GM15510 (cell line): Measurements from ENCODE around the gene KCNJ13.

Source experiments
- POLR2A ChIP-seq: IDR thresholded peaks from 3 replicates; pipeline ENCODE4 v1.6.1; 2011; ENCODE audit warnings: borderline replicate concordance; ENCODE audit not compliant: insufficient read length; ENCODE audit errors: extremely low read depth

Gene KCNJ13

DNA sequence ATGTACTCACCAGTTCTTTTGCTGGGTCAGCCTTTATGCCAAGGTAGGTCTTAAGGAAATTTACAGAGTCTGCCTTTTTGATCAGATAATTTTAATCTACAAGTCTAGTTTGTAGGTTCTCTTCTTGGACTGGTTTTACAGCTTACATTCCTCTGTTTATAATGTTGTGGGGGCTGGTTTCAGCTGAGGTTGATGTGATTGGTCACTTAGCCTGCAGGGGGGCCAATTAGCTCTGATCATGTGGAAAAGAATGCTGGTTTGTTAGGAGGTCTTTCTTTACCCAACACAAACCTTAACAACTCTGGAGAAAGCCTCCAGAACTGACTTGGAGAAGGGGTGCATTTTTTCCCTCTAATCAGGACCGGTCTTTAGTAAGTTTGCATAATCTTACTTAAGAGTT is at the start of gene KCNJ13:
KCNJ13 (minus strand) TSS at position 131 of the 400 bp plus-strand sequence. CDS start 5,203 bp downstream, outside the sequence.
- no peak for TF ChIP-seq POLR2A

DNA sequence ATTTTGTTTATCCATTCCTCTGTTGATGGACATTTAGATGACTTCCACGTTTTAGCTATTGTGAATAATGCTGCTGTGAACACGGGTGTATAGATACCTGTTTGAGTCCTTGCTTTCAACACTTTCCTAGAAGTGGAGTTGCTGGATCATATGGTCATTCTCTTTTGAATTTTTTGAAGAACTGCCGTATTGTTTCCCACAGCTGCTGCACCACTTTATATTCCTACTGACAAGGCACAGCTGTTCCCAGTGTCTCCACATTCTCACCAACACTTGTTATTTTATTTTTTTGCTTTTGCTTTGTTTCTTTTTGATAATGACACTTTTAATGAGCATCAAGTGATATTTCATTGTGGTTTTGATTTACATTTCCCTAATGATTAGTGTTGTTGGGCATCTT is 41.4 kb upstream of the KCNJ13 start:
- TF ChIP-seq POLR2A = no peak

DNA sequence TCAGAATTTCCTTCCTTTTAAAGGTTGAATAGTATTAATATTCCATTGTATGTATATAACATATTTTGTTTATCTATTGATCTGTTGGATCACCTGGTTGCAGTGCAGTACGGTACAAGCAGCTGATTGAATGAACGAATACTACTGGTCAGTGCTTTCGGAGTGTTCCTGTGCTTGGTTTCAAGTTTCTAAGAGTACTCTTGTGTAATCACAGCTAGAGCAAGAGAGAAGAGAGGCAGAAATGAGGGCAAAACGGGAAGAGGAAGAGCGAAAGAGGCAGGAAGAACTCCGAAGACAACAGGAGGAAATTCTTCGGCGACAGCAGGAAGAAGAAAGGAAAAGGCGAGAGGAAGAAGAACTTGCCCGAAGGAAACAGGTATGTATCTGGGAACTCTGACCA is 40.3 kb upstream of the KCNJ13 start:
- no peak for TF ChIP-seq POLR2A

DNA sequence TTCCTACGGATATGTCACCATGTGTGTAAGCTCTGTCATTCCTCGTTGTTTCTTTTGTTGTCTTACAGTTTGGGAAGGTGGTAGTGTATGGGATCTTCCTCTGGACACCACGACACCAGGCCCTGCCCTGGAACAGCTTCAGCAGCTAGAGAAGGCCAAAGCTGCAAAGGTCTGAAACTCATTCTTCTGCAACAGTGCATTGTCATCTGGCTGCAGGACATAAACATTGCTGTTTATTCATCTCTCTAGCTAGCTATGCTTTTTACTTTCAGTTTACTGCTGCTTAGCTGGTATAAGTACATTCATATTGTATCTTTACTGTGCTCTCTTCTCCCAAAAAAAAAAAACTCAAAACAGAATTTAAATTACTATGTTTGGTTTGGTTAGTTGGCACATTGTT is 39.2 kb upstream of the KCNJ13 start:
- TF ChIP-seq POLR2A = no peak

DNA sequence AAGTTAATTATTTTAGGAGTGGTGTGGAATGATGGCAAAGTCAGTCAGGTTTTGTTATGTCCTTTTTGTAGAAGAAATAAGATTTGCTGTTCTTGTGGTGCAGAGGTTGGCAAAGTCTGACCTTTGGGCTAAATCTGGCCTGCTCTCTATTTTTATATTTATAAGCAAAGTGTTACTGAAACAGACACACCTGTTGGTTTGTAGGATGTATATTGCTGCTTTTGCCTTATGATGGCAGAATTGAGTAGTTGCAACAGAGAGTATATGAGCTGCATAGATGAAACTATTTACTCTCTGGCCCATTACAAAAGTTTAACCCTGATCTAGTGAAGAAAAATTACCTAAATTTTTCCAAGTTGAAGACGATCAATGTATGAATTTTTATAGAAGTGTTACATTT is 34.1 kb upstream of the KCNJ13 start:
- TF ChIP-seq POLR2A = no peak

DNA sequence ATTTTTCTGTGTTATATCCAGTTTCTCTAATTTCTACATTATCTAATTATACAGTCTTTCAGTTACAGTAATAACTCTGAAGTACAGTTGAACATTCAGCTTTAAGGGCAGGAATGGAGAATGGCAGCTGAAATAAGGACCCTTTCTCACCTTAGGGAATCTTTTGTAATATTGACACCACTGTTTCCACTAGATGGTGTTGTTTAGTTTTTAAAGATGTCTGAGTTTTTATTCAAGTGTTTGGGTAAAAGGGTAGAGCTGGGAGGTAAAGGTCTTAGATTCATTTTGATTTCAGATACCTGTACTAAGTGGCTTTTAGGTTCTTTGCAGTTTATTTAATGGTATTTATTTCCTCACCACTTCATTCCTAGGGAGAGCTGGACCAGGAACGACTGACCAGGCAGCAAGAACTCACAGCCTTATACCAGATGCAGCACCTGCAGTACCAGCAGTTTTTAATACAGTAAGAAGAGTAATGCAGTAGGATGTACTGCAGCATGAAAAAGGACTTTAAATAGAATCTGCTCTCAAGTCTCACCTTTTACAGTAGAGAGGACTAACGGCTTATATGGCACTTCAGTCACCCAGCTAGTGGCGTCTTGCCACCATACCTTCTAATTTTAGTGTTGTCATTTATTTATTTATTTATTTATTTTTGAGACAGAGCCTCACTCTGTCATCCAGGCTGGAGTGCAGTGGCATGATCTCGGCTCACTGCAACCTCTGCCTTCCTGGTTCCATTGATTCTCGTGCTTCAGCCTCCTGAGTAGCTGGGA is 33.2 kb upstream of the KCNJ13 start:
- TF ChIP-seq POLR2A = no peak

DNA sequence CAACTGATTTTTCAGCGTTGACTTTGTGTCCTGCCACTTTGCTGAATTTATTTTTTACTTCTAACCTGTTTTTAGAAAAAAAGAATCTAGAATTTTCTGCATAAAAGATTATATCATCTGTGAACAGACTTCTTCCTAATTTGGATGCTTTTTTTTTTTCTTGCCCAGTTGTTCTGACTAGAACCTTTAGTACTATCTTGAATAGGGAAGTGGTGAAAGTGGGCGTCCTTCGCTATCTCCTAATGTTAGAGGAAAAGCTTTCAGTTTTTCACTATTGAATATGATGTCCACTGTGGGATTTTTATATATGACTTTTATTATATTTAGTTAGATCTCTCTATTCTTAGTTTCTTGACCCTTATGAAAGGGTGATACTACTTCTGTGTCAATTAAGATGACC is 25.7 kb upstream of the KCNJ13 start:
- no peak for TF ChIP-seq POLR2A

DNA sequence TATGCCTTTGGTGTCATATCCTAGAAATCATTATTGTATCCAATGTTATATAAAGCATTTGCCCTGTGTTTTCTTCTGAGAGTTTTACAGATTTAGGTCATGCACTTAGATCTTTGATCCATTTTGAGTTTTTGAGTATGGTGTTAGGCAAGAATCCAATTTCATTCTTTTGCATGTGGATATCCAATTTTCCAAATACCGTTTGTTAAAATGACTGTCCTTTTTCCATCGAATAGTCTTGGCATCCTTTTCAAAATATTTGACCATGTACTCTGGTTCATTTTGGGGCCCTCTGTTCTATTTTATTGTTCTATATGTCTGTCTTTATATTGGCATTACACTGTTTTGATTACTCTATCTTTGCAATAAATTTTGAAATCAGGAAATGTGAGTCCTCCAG is 23.8 kb upstream of the KCNJ13 start:
- no peak for TF ChIP-seq POLR2A

DNA sequence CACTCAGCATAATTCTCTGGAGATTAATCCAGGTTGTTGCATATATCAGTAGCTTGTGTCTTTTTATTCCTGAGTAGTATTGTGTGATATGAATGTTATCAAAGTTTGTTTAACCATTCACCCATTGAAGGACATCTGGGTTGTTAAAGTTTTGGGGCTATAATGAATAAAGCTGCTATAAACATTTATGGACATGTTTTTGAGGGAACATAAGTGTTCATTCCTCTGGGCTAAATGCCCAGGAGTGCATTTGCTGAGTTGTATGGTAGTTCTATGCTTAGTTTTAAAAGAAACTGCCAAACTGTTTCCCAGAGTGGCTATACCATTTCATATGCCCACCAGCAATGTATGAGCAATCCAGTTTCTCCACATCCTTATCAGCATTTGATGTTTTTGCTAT is 21.8 kb upstream of the KCNJ13 start:
- TF ChIP-seq POLR2A = no peak

DNA sequence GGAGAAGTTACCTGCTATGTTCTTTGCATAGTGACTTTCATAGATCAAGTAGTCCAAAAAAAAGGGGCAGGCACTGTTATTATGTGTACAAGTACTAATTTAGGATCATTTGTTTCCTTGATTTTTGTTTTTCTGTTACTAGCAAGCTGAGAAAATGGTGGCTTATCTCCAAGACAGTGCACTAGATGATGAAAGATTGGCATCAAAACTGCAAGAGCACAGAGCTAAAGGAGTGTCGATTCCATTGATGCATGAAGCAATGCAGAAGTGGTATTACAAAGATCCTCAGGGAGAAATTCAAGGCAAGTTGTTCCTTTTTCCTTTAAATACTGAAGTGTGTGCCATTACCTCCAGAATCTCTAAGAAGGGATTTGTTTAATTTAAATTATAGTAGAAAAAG is 19.6 kb upstream of the KCNJ13 start:
- TF ChIP-seq POLR2A = no peak

DNA sequence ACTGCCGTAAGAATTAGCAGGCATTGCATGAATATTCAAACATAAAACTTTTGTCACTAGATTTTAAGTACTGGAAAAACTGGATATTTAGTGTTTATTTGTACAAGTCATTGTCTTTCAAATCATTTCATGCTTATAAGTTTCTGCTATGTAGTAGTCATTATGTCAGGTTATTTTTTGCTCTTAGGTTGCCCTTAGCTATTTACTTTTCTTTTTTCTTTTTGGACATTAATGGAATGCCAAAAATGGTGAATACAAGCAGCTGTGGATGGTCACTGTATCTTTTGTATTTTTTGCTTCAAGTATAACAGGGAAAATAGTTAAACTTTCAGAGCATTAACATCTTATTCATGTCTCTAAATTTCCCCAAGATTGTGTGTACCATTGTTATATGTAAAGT is 18.6 kb upstream of the KCNJ13 start:
- TF ChIP-seq POLR2A = no peak

DNA sequence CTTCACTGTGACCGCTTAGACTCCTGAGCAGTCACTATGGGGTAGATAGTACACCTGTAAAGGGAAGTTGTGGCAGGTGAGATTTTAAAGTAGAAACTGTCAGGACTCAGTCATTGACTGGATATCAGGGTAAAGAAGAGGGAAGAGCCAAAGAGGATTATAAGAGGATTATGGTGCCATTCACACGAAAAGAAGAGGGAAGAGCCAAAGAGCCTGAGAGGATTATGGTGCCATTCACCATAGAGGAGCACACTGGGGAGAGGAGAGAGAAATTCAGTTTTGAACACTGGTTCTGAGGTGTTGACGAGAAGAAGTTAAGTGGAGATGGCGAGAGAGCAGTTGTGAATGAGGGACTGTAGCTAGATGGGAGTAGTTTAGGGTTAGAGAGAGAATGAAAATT is 16.9 kb upstream of the KCNJ13 start:
- TF ChIP-seq POLR2A = no peak

DNA sequence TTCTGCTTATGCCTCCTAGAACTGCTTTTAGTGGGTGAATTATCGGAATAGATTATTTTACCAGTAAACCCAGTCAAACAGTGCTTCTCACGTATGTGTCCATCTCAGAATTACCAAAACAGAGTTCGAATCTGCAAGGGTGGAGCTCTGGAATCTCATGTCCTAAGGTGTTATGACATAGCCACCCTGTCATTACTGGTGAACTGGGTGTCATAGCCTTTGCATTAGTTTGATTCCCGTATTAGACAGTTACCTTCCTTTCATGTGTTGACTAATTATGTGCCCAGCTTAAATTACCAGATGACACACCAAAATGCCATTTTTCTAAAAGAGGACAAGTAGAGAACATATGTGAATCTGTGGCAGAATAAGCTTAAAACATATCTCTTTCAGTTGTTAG is 15.2 kb upstream of the KCNJ13 start:
- no peak for TF ChIP-seq POLR2A

DNA sequence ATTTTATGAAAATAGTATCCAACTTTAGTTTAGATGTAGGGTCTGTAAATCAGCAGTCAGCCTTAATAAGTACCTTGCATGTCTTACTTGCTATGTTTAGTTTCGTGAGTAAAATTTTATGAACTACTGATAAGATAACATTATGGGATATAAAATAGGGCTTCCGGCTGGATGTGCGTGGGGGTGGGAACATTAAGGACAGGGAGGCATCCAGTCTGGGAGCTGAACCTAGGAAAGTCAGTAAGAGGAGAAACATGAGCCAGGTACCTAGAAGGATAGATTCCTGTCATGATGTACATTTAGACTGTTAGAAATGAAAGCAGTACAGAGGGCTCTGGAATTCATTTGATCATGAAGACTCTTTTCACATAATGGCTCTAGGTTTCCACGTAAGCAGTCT is 12.7 kb upstream of the KCNJ13 start:
- TF ChIP-seq POLR2A = no peak

DNA sequence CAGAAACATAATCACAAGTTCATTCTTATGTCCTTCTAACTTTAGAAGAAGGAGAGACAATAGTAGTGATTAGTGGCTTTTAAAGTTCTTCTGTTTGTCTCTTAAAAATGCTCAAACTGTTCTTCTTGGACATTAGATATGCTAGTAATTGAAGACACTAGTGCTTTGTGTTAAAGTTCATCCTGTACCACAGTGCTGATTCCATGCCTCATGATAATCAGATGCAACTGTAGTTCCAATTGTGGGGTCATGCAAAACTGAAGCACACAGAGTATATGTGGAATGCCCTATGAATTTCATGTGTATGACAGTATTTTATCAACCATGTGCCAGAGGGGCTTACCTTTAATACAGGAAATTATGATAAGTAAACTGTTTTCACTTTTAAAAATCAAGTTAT is 11.4 kb upstream of the KCNJ13 start:
- no peak for TF ChIP-seq POLR2A

DNA sequence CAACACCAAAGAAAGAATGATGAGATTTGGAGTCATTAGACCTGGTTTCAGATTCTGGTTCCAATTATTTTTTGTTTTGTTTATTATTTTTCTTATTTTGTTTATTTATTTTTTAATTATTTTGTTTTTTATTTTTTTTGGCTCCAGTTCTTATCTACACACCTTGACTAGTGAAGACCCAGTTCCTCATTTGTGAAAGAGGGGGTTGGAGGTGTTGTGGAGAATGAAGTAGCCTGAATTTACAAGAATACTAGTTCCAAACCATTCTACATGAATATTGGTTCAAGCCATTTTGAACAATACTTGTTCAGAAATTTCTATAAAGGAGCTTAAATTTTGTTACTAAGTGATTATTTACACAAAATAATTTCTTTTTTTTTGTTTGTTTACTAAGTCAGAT is 6.9 kb upstream of the KCNJ13 start:
- no peak for TF ChIP-seq POLR2A

DNA sequence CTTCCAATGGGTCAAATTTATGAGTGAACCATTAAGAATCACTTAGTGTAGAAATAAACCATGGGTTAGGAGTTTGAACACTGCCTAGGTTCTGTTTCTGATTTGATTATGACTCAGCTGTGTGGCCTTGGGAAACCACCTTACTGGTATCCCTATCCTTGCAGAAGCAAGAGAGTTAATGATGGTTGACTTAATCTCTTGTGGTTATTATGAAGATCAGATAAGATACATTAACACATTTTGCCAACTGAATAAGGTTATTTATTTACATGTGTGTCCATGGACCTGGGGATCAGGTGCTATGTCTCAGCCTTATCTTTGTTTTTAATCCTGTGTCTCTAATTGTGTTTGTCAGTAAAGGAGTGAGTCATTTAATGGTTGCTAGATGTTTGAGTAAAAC is 5.4 kb upstream of the KCNJ13 start:
- no peak for TF ChIP-seq POLR2A

DNA sequence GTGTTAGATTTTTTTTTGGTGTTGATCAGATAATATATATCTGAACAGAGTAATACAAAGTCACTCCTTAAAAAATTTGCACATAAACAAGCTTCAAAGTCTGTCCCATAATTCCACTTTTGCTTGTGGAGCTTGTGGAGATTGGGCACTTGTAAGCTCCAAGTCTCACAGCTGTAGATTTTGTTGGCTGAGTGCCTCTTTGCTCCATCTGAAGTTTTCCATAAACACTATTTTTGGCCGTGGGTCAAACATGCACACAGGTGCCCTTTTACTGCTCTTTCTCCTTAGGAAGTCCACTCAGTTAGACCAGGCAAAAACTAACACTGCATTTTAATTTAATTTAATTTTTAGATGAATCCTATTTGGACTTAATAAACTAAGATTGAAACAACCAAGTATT is 3.6 kb upstream of the KCNJ13 start:
- no peak for TF ChIP-seq POLR2A

DNA sequence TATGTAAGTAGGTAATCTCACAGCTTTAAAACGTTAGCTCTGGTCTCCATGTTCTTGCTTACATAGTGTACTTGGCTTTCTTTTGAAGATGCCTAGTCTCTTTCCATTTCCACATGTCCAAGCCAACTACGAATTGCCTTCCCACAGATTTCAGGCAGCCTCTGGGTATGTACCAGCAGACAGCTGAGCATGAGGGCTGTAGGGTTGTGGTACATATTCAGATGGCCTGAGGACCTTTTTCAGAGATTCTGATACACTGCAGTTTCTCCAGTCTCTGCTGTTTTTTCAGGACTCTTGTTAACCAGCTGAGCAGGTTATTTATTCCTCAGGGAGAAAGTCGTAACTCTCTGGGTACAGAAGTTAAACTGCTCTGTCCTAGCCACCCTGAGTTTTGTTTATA is 3.1 kb upstream of the KCNJ13 start:
- TF ChIP-seq POLR2A = no peak
